HL-60 (cell line): ENCODE results near the gene LMO2.

Source experiments
- POLR2AphosphoS5 ChIP-seq: IDR thresholded peaks from 2 replicates; pipeline ENCODE4 v1.6.1; 2012; ENCODE audit warnings: low read depth
- SPI1 ChIP-seq: IDR thresholded peaks from 2 replicates; pipeline ENCODE4 v1.6.1; 2012; ENCODE audit warnings: low read depth, mild to moderate bottlenecking, borderline replicate concordance
- TF ChIP-seq, protein P1 (sequence below): IDR thresholded peaks from one replicate; pipeline ENCODE4 v1.5.1; 2011; ENCODE audit warnings: low read length, control low read depth, inconsistent platforms; ENCODE audit not compliant: insufficient read depth

DNA sequence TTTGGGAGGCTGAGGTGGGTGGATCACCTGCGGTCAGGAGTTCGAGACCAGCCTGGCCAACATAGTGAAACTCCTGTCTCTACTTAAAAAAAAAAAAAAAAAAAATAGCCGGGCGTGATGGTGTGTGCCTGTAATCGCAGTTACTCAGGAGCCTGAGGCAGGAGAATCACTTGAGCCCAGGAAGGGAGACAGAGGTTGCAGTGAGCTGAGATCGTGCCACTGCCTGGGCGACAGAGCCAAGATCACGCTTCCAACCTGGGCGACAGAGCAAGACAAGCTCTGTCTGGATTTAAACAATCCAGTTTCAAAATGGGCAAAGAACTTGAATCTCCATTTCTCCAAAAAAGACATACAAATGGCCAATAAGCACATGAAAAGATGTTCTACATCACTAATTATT is 12.5 kb downstream of the LMO2 start:
- TF ChIP-seq POLR2AphosphoS5: no peak
- TF ChIP-seq, protein P1, sequence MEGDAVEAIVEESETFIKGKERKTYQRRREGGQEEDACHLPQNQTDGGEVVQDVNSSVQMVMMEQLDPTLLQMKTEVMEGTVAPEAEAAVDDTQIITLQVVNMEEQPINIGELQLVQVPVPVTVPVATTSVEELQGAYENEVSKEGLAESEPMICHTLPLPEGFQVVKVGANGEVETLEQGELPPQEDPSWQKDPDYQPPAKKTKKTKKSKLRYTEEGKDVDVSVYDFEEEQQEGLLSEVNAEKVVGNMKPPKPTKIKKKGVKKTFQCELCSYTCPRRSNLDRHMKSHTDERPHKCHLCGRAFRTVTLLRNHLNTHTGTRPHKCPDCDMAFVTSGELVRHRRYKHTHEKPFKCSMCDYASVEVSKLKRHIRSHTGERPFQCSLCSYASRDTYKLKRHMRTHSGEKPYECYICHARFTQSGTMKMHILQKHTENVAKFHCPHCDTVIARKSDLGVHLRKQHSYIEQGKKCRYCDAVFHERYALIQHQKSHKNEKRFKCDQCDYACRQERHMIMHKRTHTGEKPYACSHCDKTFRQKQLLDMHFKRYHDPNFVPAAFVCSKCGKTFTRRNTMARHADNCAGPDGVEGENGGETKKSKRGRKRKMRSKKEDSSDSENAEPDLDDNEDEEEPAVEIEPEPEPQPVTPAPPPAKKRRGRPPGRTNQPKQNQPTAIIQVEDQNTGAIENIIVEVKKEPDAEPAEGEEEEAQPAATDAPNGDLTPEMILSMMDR: no peak
- TF ChIP-seq SPI1: no peak
